Motor neuron (in vitro differentiated cells): ENCODE results near the gene THAP12. TPM values are rescaled to one million over a fixed set of nuclear protein-coding genes. Genes with fewer than 3 reads are reported as not detected.
A peak's percentile ranks its signal among the peaks of the same experiment; 100 is the strongest.
"Not testable (repeated sequence)": the region's sequence is repeated elsewhere in the genome, so short reads cannot be mapped to it uniquely, and the experiment has no call there.

Source experiments
- ATAC-seq, 8 experiments: fragments of 200-7000 bp; cut with Tn5 transposase; replicated peaks in 6 of 8; 2 replicates each; pipeline ENCODE4 v1.8.0; 2021; ENCODE audit warnings: mild to moderate bottlenecking in 8 of 8, moderate library complexity in 8 of 8
- H3K27ac ChIP-seq, 2 donors: fragments of 250-450 bp; sonication (Bioruptor Pico); 2 replicates each; pipeline ENCODE4 v1.9.0; 2021; ENCODE audit warnings: antibody characterized with exemption in 2 of 2, mild to moderate bottlenecking in 2 of 2, moderate library complexity in 1 of 2
- H3K4me1 ChIP-seq, 2 donors: fragments of 250-450 bp; sonication (Bioruptor Pico); replicated peaks in 1 of 2; 2 replicates each; pipeline ENCODE4 v1.6.1; 2021; ENCODE audit warnings: antibody characterized with exemption in 2 of 2, mild to moderate bottlenecking in 2 of 2, moderate library complexity in 1 of 2
- H3K4me3 ChIP-seq, 5 donors: fragments of 250-450 bp; sonication (Bioruptor Pico); 2 replicates each; pipeline ENCODE4 v1.9.0; 2021; ENCODE audit warnings: antibody characterized with exemption in 5 of 5, mild to moderate bottlenecking in 5 of 5, moderate library complexity in 4 of 5
- WGBS, 10 experiments: fragments of 450-650 bp; shearing (Covaris generic); methylation state at CpG; one replicate each; pipeline ENCODE4 v1.0.0; 2022; 5-methylcytosine and 5-hydroxymethylcytosine counted together
- in situ Hi-C, 9 experiments: fragments of 400-800 bp; cut with MboI; loops; one replicate each; pipeline ENCODE4 v1.15.0; 2021; ENCODE audit warnings: low sequenced_read_pairs in 9 of 9, low pct_unique_long_range_greater_than_20kb in 2 of 9; ENCODE audit not compliant: unreplicated experiment in 9 of 9
- total RNA-seq, 8 experiments: library from RNA; unstranded; fragments of 300-600 nt; gene quantifications; 2 replicates each; pipeline versions ENCODE4 v1.2.3 to v1.2.4, GENCODE V29; 2022

The THAP12 gene
- total RNA-seq, 8 experiments from 2014 or later, result 23.0 to 71.2 (median 47.5) TPM

- no peak for ATAC-seq
- 70 to 100% (median 90%) methylated on average over 1 to 4 of the region's 5 CpGs; no CpG with 5 or more reads in 1 of the 10 experiments for WGBS, 10 experiments
- Histone ChIP-seq H3K4me1 (peaks cover 4 to 5% of the 10 kb centered on the region in 2 donors), H3K4me3 (no peak overlapping the region), H3K27ac (no peak overlapping the region)
- in situ Hi-C loops, result no loop called here
Observed at GRCh38 chr11:76334826-76335389, 46.0 kb downstream of the THAP12 start.

- in situ Hi-C loops, result no loop called here
- no peak overlapping the region for H3K4me3 ChIP-seq
- ATAC-seq, result no peak
- peaks cover 7 to 18% of the 10 kb centered on the region in 2 donors for H3K4me1 ChIP-seq
- H3K27ac ChIP-seq, result no peak overlapping the region
- WGBS, 10 experiments, result 67 to 100% (median 92%) methylated on average over 1 to 4 of the region's 7 CpGs; no CpG with 5 or more reads in 6 of the 10 experiments
Observed at GRCh38 chr11:76330651-76331050, 50.3 kb downstream of the THAP12 start.

- peak overlapping the region in 1 of 2 donors; percentile 6 for H3K27ac ChIP-seq
- in situ Hi-C loops, result no loop called here
Observed at GRCh38 chr11:76329983-76330382, 50.9 kb downstream of the THAP12 start.

GRCh38 chr11:76329084-76329648 lies 51.8 kb downstream of the THAP12 start:
- peak in 1 of 8 experiments; percentile 19 for ATAC-seq
- in situ Hi-C loops, result no loop called here
- no peak overlapping the region for H3K27ac ChIP-seq
- WGBS, 10 experiments, result 39 to 94% (median 67%) methylated on average over 1 to 6 of the region's 8 CpGs; no CpG with 5 or more reads in 3 of the 10 experiments
- H3K4me3 ChIP-seq, result no peak overlapping the region
- peaks cover 7 to 18% of the 10 kb centered on the region in 2 donors for H3K4me1 ChIP-seq

More at GRCh38 chr11:76329983-76330382, 50.9 kb downstream of the THAP12 start:
- WGBS, 10 experiments, result 50% methylated on average over 2 of the region's 4 CpGs; no CpG with 5 or more reads in 9 of the 10 experiments
- peaks cover 7 to 18% of the 10 kb centered on the region in 2 donors for H3K4me1 ChIP-seq
- peak in 5 of 8 experiments; percentile 83 to 98 (median 90) for ATAC-seq
- H3K4me3 ChIP-seq, result no peak overlapping the region

GRCh38 chr11:76327756-76328388 lies 53.1 kb downstream of the THAP12 start:
- WGBS, 10 experiments, result 83 to 93% methylated on average over 2 to 5 of the region's 9 CpGs; no CpG with 5 or more reads in 8 of the 10 experiments
- H3K4me1 ChIP-seq, result peaks cover 7 to 28% of the 10 kb centered on the region in 2 donors
- in situ Hi-C loops, result no loop called here
- H3K4me3 ChIP-seq, result no peak overlapping the region
- no peak overlapping the region for H3K27ac ChIP-seq
- no peak for ATAC-seq

GRCh38 chr11:76327202-76327601 lies 53.7 kb downstream of the THAP12 start:
- peak in 2 of 8 experiments; percentile 38 to 41 for ATAC-seq
- H3K4me3 ChIP-seq, result no peak overlapping the region
- WGBS, 10 experiments, result 0 to 20% methylated on average over 1 of the region's 1 CpG; no CpG with 5 or more reads in 8 of the 10 experiments
- in situ Hi-C loops, result no loop called here
- H3K4me1 ChIP-seq, result peaks cover 7 to 32% of the 10 kb centered on the region in 2 donors
- H3K27ac ChIP-seq, result no peak overlapping the region

GRCh38 chr11:76325185-76325584 lies 55.7 kb downstream of the THAP12 start:
- ATAC-seq, result peak in 1 of 8 experiments; percentile 58
- WGBS, 10 experiments, result 23 to 100% (median 70%) methylated on average over 1 to 2 of the region's 2 CpGs; no CpG with 5 or more reads in 1 of the 10 experiments
- in situ Hi-C loops, result no loop called here
- no peak overlapping the region for H3K4me3 ChIP-seq
- H3K4me1 ChIP-seq, result peaks cover 5 to 33% of the 10 kb centered on the region in 2 donors
- H3K27ac ChIP-seq, result no peak overlapping the region

GRCh38 chr11:76323804-76324203 lies 57.1 kb downstream of the THAP12 start:
- H3K4me1 ChIP-seq, result peaks cover 0 to 25% of the 10 kb centered on the region in 2 donors
- in situ Hi-C loops, result loop anchor here in 6 of 9 experiments (25.0 kb wide), 2 partner anchors 112 to 437 kb away; partner anchors contain the start of gene WNT11 (in 2 of the 6)
- no peak overlapping the region for H3K27ac ChIP-seq
- WGBS, 10 experiments, result 50 to 100% (median 78%) methylated on average over 1 to 4 of the region's 6 CpGs; no CpG with 5 or more reads in 6 of the 10 experiments
- H3K4me3 ChIP-seq, result no peak overlapping the region
- no peak for ATAC-seq

GRCh38 chr11:76323375-76323774 lies 57.6 kb downstream of the THAP12 start:
- H3K4me3 ChIP-seq, H3K27ac ChIP-seq: not testable (repeated sequence)
- H3K4me1 ChIP-seq, result peaks cover 0 to 25% of the 10 kb centered on the region in 2 donors
- WGBS, 10 experiments, result 63% methylated on average over 2 of the region's 2 CpGs; no CpG with 5 or more reads in 9 of the 10 experiments
- peak in 1 of 8 experiments; percentile 45 for ATAC-seq
- in situ Hi-C loops, result loop anchor here in 6 of 9 experiments (25.0 kb wide), 2 partner anchors 111 to 436 kb away; partner anchors contain the start of gene WNT11 (in 2 of the 6)

- in situ Hi-C loops, result loop anchor here in 6 of 9 experiments (25.0 kb wide), 2 partner anchors 111 to 436 kb away; partner anchors contain the start of gene WNT11 (in 2 of the 6)
- 83 to 100% (median 92%) methylated on average over 1 to 2 of the region's 2 CpGs; no CpG with 5 or more reads in 4 of the 10 experiments for WGBS, 10 experiments
- peaks cover 0 to 24% of the 10 kb centered on the region in 2 donors for H3K4me1 ChIP-seq
- ATAC-seq, result no peak
- H3K4me3 ChIP-seq, result no peak overlapping the region
- no peak overlapping the region for H3K27ac ChIP-seq
Observed at GRCh38 chr11:76322942-76323341, 58.0 kb downstream of the THAP12 start.

GRCh38 chr11:76322540-76322939 lies 58.4 kb downstream of the THAP12 start:
- in situ Hi-C loops, result loop anchor here in 6 of 9 experiments (25.0 kb wide), 2 partner anchors 110 to 435 kb away; partner anchors contain the start of gene WNT11 (in 2 of the 6)
- Histone ChIP-seq H3K4me3 (no peak overlapping the region), H3K27ac (no peak overlapping the region), H3K4me1 (peaks cover 0 to 21% of the 10 kb centered on the region in 2 donors)
- 60 to 100% (median 85%) methylated on average over 1 to 5 of the region's 5 CpGs; no CpG with 5 or more reads in 3 of the 10 experiments for WGBS, 10 experiments
- no peak for ATAC-seq

- in situ Hi-C loops, result loop anchor here in 6 of 9 experiments (25.0 kb wide), 2 partner anchors 110 to 435 kb away; partner anchors contain the start of gene WNT11 (in 2 of the 6)
- Histone ChIP-seq H3K27ac (no peak overlapping the region), H3K4me1 (peaks cover 0 to 18% of the 10 kb centered on the region in 2 donors), H3K4me3 (no peak overlapping the region)
- WGBS, 10 experiments, result 39 to 67% methylated on average over 1 to 4 of the region's 59 CpGs; no CpG with 5 or more reads in 8 of the 10 experiments
- no peak for ATAC-seq
Observed at GRCh38 chr11:76321820-76322524, 59.0 kb downstream of the THAP12 start.
